Sigmoid colon (tissue), 7 donors: Measurements from ENCODE around the gene CISD3. TPM values are rescaled to one million over a fixed set of nuclear protein-coding genes. Genes with fewer than 3 reads are reported as not detected.

Experiments used
- DNase-seq: peaks from one replicate; pipeline ENCODE4 v3.0.0-alpha.2; 2019
- H3K27ac ChIP-seq, 4 donors: fragments of 200-600 bp; sonication (generic); one replicate each; pipeline ENCODE4 v1.5.1; 2016 to 2019; ENCODE audit warnings: mild to moderate bottlenecking in 1 of 4
- H3K27me3 ChIP-seq, 3 donors: fragments of 200-600 bp; sonication (generic); one replicate each; pipeline ENCODE4 v1.5.1; 2019; ENCODE audit warnings: mild to moderate bottlenecking in 1 of 3
- H3K36me3 ChIP-seq, 4 donors: fragments of 200-600 bp; sonication (generic); one replicate each; pipeline ENCODE4 v1.5.1; 2016 to 2019
- H3K4me1 ChIP-seq, 4 donors: fragments of 200-600 bp; sonication (generic); one replicate each; pipeline ENCODE4 v1.5.1; 2017 to 2019
- H3K4me3 ChIP-seq, 4 donors: fragments of 200-600 bp; sonication (generic); one replicate each; pipeline ENCODE4 v1.5.1; 2017 to 2019; ENCODE audit warnings: mild to moderate bottlenecking in 2 of 4, moderate library complexity in 1 of 4
- H3K9me3 ChIP-seq, 4 donors: fragments of 200-600 bp in 3 of 4; sonication (generic) in 3 of 4; one replicate each; pipeline versions ENCODE4 v1.5.1 to v1.6.1; 2013 to 2019
- EP300 ChIP-seq, 4 donors: sonication (generic); formaldehyde crosslinking; IDR thresholded peaks; one replicate each; pipeline ENCODE4 v1.6.1; 2017; ENCODE audit warnings: antibody characterized with exemption in 4 of 4
- POLR2A ChIP-seq, 2 donors: fragments of 450-650 bp; IDR thresholded peaks; one replicate each; pipeline ENCODE4 v1.6.1; 2016; ENCODE audit warnings: antibody characterized with exemption in 2 of 2, mild to moderate bottlenecking in 2 of 2, moderate library complexity in 2 of 2
- POLR2AphosphoS5 ChIP-seq, 4 donors: sonication (generic); formaldehyde crosslinking; IDR thresholded peaks; one replicate each; pipeline ENCODE4 v1.6.1; 2017; ENCODE audit warnings: antibody characterized with exemption in 4 of 4
- WGBS, 2 donors: extraction: QIAGEN DNeasy Blood & Tissue Kit; methylation state at CpG; one replicate each; pipeline ENCODE4 v1.1.7; 2013; 5-methylcytosine and 5-hydroxymethylcytosine counted together
- intact Hi-C: fragments of 100-400 bp; cut with DNase I; formaldehyde crosslinking; loops from one replicate; pipeline ENCODE4 v1.15.1; 2023
- polyA plus RNA-seq, 3 donors: library from polyadenylated mRNA; stranded (reverse); fragments of 200-250 nt; gene quantifications; one replicate each; pipeline ENCODE4 v1.2.3, GENCODE V29; 2013
- small RNA-seq, 3 donors: library from RNA; depleted of rRNA; stranded (forward); fragments of <200 nt; gene quantifications; one replicate each; pipeline ENCODE3, GENCODE V24; 2016
- total RNA-seq, 4 donors: library from RNA; depleted of rRNA; stranded (reverse); fragments of >200 nt; gene quantifications; one replicate each; pipeline ENCODE4 v1.1.0, GENCODE V29; 2016
- TF ChIP-seq, protein P1 (sequence below), 4 experiments: fragments of 450-650 bp in 3 of 4; fragments of 200-600 bp in 1 of 4; IDR thresholded peaks; one replicate each; pipeline ENCODE4 v1.5.1; 2016 to 2019; ENCODE audit warnings: antibody characterized with exemption in 4 of 4, mild to moderate bottlenecking in 3 of 4, moderate library complexity in 2 of 4
- donor health status: healthy with polysubstance abuse.
- donor health status: Bipolar disorder and iron deficiency.
- donor health status: healthy.

Gene CISD3
- total and polyA plus RNA-seq, 7 donors, result 9.2 to 115 (median 19.3) TPM

DNA sequence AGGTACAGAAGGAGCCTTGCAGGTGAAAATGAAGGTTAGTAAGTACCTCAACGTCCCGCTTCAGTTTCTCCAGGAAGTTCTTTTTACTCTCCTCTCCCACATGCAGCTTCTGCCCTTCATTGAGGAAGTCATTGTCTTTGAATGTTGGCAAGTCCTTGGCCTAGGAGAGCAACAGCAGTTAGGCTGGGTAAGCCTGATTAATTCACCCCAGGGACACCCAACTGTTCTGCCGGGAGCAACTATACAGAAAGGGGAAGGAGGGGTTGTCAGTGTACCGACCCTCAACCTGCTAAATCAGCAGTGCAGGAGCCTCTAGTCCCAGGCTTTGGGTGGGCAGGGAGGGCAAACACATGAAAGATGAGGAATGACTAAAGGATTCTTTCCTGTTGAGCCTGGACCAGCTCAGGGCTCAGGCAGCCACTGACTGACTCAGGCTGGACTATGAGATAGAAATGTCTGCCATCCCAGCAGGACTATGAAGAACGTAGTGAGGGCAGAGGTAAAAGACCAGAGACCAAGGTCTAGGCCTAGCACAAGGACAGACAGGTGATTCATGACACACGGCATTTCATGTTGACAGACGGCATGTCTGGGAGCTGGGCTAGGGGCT, 47.6 kb downstream of the CISD3 start:
- 78 to 83% methylated on average over 7 of the region's 7 CpGs for WGBS, 2 donors
- TF ChIP-seq POLR2AphosphoS5 (IDR thresholded peaks at IDR 0.05) (no peak), EP300 (IDR thresholded peaks at IDR 0.05) (no peak), POLR2A (IDR thresholded peaks at IDR 0.05) (no peak)
- TF ChIP-seq, protein P1, sequence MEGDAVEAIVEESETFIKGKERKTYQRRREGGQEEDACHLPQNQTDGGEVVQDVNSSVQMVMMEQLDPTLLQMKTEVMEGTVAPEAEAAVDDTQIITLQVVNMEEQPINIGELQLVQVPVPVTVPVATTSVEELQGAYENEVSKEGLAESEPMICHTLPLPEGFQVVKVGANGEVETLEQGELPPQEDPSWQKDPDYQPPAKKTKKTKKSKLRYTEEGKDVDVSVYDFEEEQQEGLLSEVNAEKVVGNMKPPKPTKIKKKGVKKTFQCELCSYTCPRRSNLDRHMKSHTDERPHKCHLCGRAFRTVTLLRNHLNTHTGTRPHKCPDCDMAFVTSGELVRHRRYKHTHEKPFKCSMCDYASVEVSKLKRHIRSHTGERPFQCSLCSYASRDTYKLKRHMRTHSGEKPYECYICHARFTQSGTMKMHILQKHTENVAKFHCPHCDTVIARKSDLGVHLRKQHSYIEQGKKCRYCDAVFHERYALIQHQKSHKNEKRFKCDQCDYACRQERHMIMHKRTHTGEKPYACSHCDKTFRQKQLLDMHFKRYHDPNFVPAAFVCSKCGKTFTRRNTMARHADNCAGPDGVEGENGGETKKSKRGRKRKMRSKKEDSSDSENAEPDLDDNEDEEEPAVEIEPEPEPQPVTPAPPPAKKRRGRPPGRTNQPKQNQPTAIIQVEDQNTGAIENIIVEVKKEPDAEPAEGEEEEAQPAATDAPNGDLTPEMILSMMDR (IDR thresholded peaks at IDR 0.05), result no peak
- Histone ChIP-seq H3K27ac (no peak overlapping the region), H3K36me3 (peaks cover 54 to 100% (median 88%) of the 10 kb centered on the region in 4 donors), H3K4me1 (no peaks in the 10 kb centered on the region), H3K27me3 (no peaks in the 10 kb centered on the region), H3K9me3 (no peaks in the 10 kb centered on the region), H3K4me3 (no peak overlapping the region)
- intact Hi-C loops, result no loop called here
- no peak for DNase-seq

DNA sequence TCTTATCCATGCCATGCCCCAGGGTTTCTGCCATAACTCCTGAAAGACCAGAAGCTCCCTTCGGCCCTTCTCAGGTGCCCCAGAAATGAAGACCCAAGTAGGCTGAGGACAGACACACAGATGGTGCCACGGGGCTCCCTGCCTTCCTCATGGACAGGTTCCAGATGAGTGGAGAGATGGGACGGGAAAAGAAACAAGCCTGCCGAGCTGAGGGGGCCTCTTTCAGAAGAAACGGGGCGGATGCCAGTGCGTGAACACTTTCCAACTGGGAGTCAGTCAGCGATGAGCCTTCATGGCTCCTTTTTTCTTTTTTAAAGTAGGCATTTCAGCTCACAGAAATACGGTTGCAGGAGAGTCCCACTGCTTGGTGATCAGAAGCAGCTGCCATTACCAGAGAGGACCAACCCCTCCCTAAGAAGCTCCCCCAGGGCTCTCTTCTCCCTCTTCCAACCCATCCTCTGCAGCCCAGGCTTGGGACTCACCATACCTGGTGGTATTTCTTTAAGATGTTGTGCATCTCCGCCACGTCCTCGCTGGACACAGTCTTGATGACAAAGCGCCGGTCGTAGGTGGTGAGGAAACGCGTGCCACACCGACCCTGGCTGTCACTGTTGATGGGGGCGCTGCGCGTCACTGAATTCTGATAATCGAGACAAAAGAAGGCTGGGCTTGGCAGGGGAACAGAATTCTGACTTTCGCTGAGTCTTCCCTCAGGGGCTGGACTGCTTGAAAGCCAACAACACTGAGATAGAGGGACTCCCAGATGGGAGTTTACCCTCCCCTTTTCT, 50.0 kb downstream of the CISD3 start:
- Histone ChIP-seq H3K36me3 (peaks cover 70 to 100% (median 84%) of the 10 kb centered on the region in 4 donors), H3K27me3 (no peaks in the 10 kb centered on the region), H3K4me3 (no peak overlapping the region), H3K27ac (no peak overlapping the region), H3K4me1 (no peaks in the 10 kb centered on the region), H3K9me3 (no peaks in the 10 kb centered on the region)
- no peak for TF ChIP-seq POLR2AphosphoS5 (IDR thresholded peaks at IDR 0.05)
- TF ChIP-seq, protein P1 (IDR thresholded peaks at IDR 0.05), result no peak
- no peak for TF ChIP-seq EP300 (IDR thresholded peaks at IDR 0.05)
- TF ChIP-seq POLR2A (IDR thresholded peaks at IDR 0.05), result no peak
- intact Hi-C loops, result no loop called here
- DNase-seq, result no peak
- WGBS, 2 donors, result 94% methylated on average over 23 of the region's 23 CpGs

DNA sequence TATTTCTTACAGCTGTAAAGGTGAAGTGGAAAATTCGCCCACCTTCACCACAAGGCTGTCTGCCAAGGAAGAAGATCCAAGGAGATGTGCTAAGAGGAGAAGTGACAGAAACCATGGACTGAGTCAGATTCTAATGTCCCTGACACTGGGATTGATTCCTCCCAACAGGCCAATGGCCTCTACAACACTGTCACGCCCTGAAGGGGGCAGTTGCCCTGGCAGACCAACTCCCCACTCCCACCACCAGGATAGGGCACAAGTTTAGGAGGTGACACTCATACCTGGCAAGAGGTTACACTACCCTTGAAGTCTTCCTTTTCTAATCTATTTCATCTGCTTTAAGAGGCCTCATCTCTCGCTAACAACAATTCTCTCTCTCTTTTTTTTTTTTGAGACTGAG, 53.1 kb downstream of the CISD3 start:
- no peak for DNase-seq
- 96 to 97% methylated on average over 3 of the region's 3 CpGs for WGBS, 2 donors
- no peaks in the 10 kb centered on the region for H3K9me3 ChIP-seq
- H3K4me3 ChIP-seq, result no peak overlapping the region
- peaks cover 66 to 86% (median 74%) of the 10 kb centered on the region in 4 donors for H3K36me3 ChIP-seq
- no peaks in the 10 kb centered on the region for H3K27me3 ChIP-seq
- H3K4me1 ChIP-seq, result no peaks in the 10 kb centered on the region
- no peak overlapping the region for H3K27ac ChIP-seq
- intact Hi-C loops, result no loop called here
- TF ChIP-seq POLR2A (IDR thresholded peaks at IDR 0.05), result no peak
- TF ChIP-seq, protein P1 (IDR thresholded peaks at IDR 0.05), result no peak
- TF ChIP-seq POLR2AphosphoS5 (IDR thresholded peaks at IDR 0.05), result no peak
- TF ChIP-seq EP300 (IDR thresholded peaks at IDR 0.05), result no peak

Small RNAs within 50 kb of the gene (small RNA-seq; reads per million reads assigned to genes)
- gene MIR4726 (0 to 0.12 (median 0) reads per million in 3 donors), gene MIR4734 (0 to 3.1 (median 0.43) reads per million in 3 donors), gene RNA5SP440 (2.2 to 2.4 (median 2.3) reads per million in 3 donors), gene RNU6-866P (0 reads per million in 3 donors)

Other genes starting within 250 kb of the CISD3 start
- gene SRCIN1, start 124.4 kb upstream of the CISD3 start, total RNA-seq, result 1 to 10 TPM in 3 of 4 donors, under 1 TPM in 1; 0.81 to 9.4 (median 1.7) TPM
- gene SRCIN1, start 124.4 kb upstream of the CISD3 start, polyA plus RNA-seq, result 1 to 10 TPM in 2 of 3 donors, not detected in 1; 1.1 to 1.2 TPM
- 1 to 10 TPM in 2 of 4 donors, under 1 TPM in 2; 0.36 to 2.8 (median 1.3) TPM for gene EPOP, start 55.4 kb upstream of the CISD3 start, total RNA-seq
- 1 to 10 TPM in 1 of 3 donors, not detected in 2; 2.4 TPM for gene EPOP, start 55.4 kb upstream of the CISD3 start, polyA plus RNA-seq
- 10 to 100 TPM; 48.9 to 90.3 (median 69.9) TPM for gene MLLT6, start 25.1 kb upstream of the CISD3 start, total RNA-seq
- 10 to 100 TPM; 15.3 to 86.5 (median 16.2) TPM for gene MLLT6, start 25.1 kb upstream of the CISD3 start, polyA plus RNA-seq
- gene PCGF2, start 18.0 kb downstream of the CISD3 start, total RNA-seq, result 1 to 10 TPM; 4.3 to 8.9 (median 5.6) TPM
- gene PCGF2, start 18.0 kb downstream of the CISD3 start, polyA plus RNA-seq, result 10 to 100 TPM; 19.6 to 32.6 (median 22.8) TPM
- gene PSMB3, start 22.4 kb downstream of the CISD3 start, total RNA-seq, result 100 to 1,000 TPM; 135 to 198 (median 153) TPM
- gene PSMB3, start 22.4 kb downstream of the CISD3 start, polyA plus RNA-seq, result 100 to 1,000 TPM; 246 to 280 (median 258) TPM
- 10 to 100 TPM; 44.1 to 50.1 (median 44.6) TPM for gene PIP4K2B, start 69.2 kb downstream of the CISD3 start, total RNA-seq
- gene PIP4K2B, start 69.2 kb downstream of the CISD3 start, polyA plus RNA-seq, result 10 to 100 TPM in 1 of 3 donors, 1 to 10 TPM in 2; 5.1 to 21.6 (median 6.6) TPM
- 10 to 100 TPM; 15.6 to 32.4 (median 17.3) TPM for gene CWC25, start 95.0 kb downstream of the CISD3 start, total RNA-seq
- gene CWC25, start 95.0 kb downstream of the CISD3 start, polyA plus RNA-seq, result 10 to 100 TPM; 11.3 to 16.4 (median 11.4) TPM
- gene RPL23, start 123.4 kb downstream of the CISD3 start, total RNA-seq, result 1,000 to 10,000 TPM; 1,692 to 2,841 (median 2,464) TPM
- 1,000 to 10,000 TPM; 2,289 to 3,780 (median 2,728) TPM for gene RPL23, start 123.4 kb downstream of the CISD3 start, polyA plus RNA-seq
- 10 to 100 TPM; 27.6 to 64.8 (median 42.2) TPM for gene LASP1, start 139.7 kb downstream of the CISD3 start, total RNA-seq
- 100 to 1,000 TPM; 122 to 205 (median 182) TPM for gene LASP1, start 139.7 kb downstream of the CISD3 start, polyA plus RNA-seq
- gene FBXO47, start 237.1 kb downstream of the CISD3 start, total RNA-seq, result not detected
- not detected for gene FBXO47, start 237.1 kb downstream of the CISD3 start, polyA plus RNA-seq